ENCODE results near the gene TARBP2.

DNA sequence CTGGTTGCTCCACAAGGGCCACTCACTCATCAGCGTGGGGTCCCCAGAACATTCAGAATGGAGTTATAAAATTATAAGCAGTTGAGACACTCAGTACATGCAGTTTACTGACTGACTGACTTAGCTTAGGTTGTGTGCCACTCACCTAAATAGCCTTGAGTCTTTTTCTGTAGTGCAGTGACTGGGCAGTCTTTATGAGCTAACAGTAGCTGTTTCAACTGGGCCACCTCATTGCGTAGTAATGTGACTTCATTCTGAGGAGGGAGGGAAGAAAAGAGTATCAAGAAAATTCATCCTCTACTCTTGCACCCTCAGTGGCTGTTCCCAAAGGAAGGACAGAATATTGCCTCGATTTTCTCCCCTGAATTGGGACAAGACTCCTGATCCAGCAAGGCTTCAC, 22.0 kb downstream of the TARBP2 start:
- TF ChIP-seq, protein P1, sequence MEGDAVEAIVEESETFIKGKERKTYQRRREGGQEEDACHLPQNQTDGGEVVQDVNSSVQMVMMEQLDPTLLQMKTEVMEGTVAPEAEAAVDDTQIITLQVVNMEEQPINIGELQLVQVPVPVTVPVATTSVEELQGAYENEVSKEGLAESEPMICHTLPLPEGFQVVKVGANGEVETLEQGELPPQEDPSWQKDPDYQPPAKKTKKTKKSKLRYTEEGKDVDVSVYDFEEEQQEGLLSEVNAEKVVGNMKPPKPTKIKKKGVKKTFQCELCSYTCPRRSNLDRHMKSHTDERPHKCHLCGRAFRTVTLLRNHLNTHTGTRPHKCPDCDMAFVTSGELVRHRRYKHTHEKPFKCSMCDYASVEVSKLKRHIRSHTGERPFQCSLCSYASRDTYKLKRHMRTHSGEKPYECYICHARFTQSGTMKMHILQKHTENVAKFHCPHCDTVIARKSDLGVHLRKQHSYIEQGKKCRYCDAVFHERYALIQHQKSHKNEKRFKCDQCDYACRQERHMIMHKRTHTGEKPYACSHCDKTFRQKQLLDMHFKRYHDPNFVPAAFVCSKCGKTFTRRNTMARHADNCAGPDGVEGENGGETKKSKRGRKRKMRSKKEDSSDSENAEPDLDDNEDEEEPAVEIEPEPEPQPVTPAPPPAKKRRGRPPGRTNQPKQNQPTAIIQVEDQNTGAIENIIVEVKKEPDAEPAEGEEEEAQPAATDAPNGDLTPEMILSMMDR (IDR thresholded peaks at IDR 0.05 in 8 of 11, conservative IDR thresholded peaks at IDR 0.05 in 3 of 11): no peak
- TF ChIP-seq POLR2A (IDR thresholded peaks at IDR 0.05): no peak
- no peak for TF ChIP-seq POLR2AphosphoS5 (IDR thresholded peaks at IDR 0.05)

Measured in spleen (tissue), 7 donors.